GM12874 (cell line): ENCODE results near the gene HOPX.

ENCODE experiments used
- CTCF ChIP-seq: IDR thresholded peaks from 2 replicates; pipeline ENCODE4 v1.5.1; 2011; ENCODE audit warnings: low read depth, mild to moderate bottlenecking, control low read depth, low read length, moderate library complexity; ENCODE audit not compliant: insufficient read depth

HOPX gene

GRCh38 chr4:56657818-56658217 is 23.3 kb downstream of the HOPX start:
- no peak for TF ChIP-seq CTCF

- TF ChIP-seq CTCF, result no peak
Observed at GRCh38 chr4:56657128-56657527, 24.0 kb downstream of the HOPX start.

GRCh38 chr4:56656346-56656643 is 24.8 kb downstream of the HOPX start:
- TF ChIP-seq CTCF, result no peak

- no peak for TF ChIP-seq CTCF
Observed at GRCh38 chr4:56655627-56656345, 25.3 kb downstream of the HOPX start.

GRCh38 chr4:56655209-56655626 is 25.9 kb downstream of the HOPX start:
- no peak for TF ChIP-seq CTCF

GRCh38 chr4:56654238-56654632 is 26.9 kb downstream of the HOPX start:
- TF ChIP-seq CTCF, result no peak

- TF ChIP-seq CTCF, result no peak
Observed at GRCh38 chr4:56653461-56654237, 27.4 kb downstream of the HOPX start.
